Activated CD4-positive, alpha-beta T cell treated with anti-CD3 and anti-CD28 coated beads, Interleukin-10, Interleukin-2, amounts not matched to agents 100 ng/mL and 50 ng/mL, durations not matched to agents 16 hours and 8 hours (primary cell): Measurements from ENCODE around the gene ZNF718.
"Not testable (repeated sequence)": the region's sequence is repeated elsewhere in the genome, so short reads cannot be mapped to it uniquely, and the experiment has no call there.

Experiments used
- DNase-seq: peaks from one replicate; pipeline ENCODE4 v3.0.0-alpha.2; 2020

Gene ZNF718

GRCh38 chr4:161496-162284 is 37.4 kb downstream of the ZNF718 start:
- DNase-seq = no peak

- DNase-seq = not testable (repeated sequence)
Observed at GRCh38 chr4:169640-170039, 45.3 kb downstream of the ZNF718 start.

- not testable (repeated sequence) for DNase-seq
Observed at GRCh38 chr4:171318-171717, 47.0 kb downstream of the ZNF718 start.

- DNase-seq = no peak
Observed at GRCh38 chr4:173666-174314, 49.5 kb downstream of the ZNF718 start.

GRCh38 chr4:175986-176385 is 51.7 kb downstream of the ZNF718 start:
- no peak for DNase-seq

GRCh38 chr4:176995-177394 is 52.7 kb downstream of the ZNF718 start:
- DNase-seq = no peak

GRCh38 chr4:182225-182624 is 57.9 kb downstream of the ZNF718 start:
- not testable (repeated sequence) for DNase-seq

- no peak for DNase-seq
Observed at GRCh38 chr4:188091-188490, 63.8 kb downstream of the ZNF718 start.

GRCh38 chr4:195159-195558 is 70.9 kb downstream of the ZNF718 start:
- not testable (repeated sequence) for DNase-seq

- DNase-seq = no peak
Observed at GRCh38 chr4:200936-201335, 76.6 kb downstream of the ZNF718 start.

GRCh38 chr4:202822-203221 is 78.5 kb downstream of the ZNF718 start:
- DNase-seq = not testable (repeated sequence)

GRCh38 chr4:205097-205756 is 80.9 kb downstream of the ZNF718 start:
- no peak for DNase-seq

- DNase-seq = no peak
Observed at GRCh38 chr4:206054-206453, 81.8 kb downstream of the ZNF718 start.

- DNase-seq = not testable (repeated sequence)
Observed at GRCh38 chr4:208416-209096, 84.3 kb downstream of the ZNF718 start.

- peak; percentile 1 for DNase-seq
Observed at GRCh38 chr4:211033-211511, 86.8 kb downstream of the ZNF718 start.

GRCh38 chr4:212438-213188 is 88.3 kb downstream of the ZNF718 start:
- no peak for DNase-seq

GRCh38 chr4:213189-213535 is 88.9 kb downstream of the ZNF718 start:
- not testable (repeated sequence) for DNase-seq
